SU-DHL-6 (cell line): ENCODE data around the gene POLR3GL.

Experiments
- H2AFZ ChIP-seq: fragments of 200-600 bp; sonication (generic); 2 replicates; pipeline ENCODE4 v1.6.1; 2014; ENCODE audit warnings: low read depth, mild to moderate bottlenecking, moderate library complexity, mixed read lengths, antibody characterized with exemption, low read length; ENCODE audit not compliant: severe bottlenecking
- H3F3A ChIP-seq: fragments of 200-600 bp; shearing (Covaris generic); 2 replicates; pipeline ENCODE4 v1.6.0; 2016; ENCODE audit warnings: antibody characterized with exemption, mild to moderate bottlenecking; ENCODE audit not compliant: insufficient read depth
- H3K27ac ChIP-seq: fragments of 200-600 bp; sonication (generic); 2 replicates; pipeline ENCODE4 v1.5.1; 2016; ENCODE audit warnings: low read depth, mild to moderate bottlenecking, low read length, moderate library complexity, mixed read lengths
- H3K27me3 ChIP-seq: fragments of 200-600 bp; sonication (generic), shearing (Covaris generic); 2 replicates; pipeline ENCODE4 v1.6.0; 2014; ENCODE audit warnings: mild to moderate bottlenecking, low read length
- H3K36me3 ChIP-seq: fragments of 200-600 bp; sonication (generic); 2 replicates; pipeline ENCODE4 v1.6.1; 2014; ENCODE audit warnings: mild to moderate bottlenecking, low read length, mixed read lengths
- H3K4me2 ChIP-seq: fragments of 300-600, 200-600 bp; shearing (Covaris generic), sonication (generic); 2 replicates; pipeline ENCODE4 v1.6.0; 2014; ENCODE audit warnings: low read length, low read depth, mild to moderate bottlenecking; ENCODE audit not compliant: poor library complexity, severe bottlenecking
- H3K4me3 ChIP-seq: fragments of 200-600 bp; sonication (generic); 2 replicates; pipeline ENCODE4 v1.5.1; 2014; ENCODE audit warnings: antibody characterized with exemption, low read length, mild to moderate bottlenecking, mixed read lengths; ENCODE audit not compliant: insufficient read depth, poor library complexity, severe bottlenecking
- H3K79me2 ChIP-seq: fragments of 200-600 bp; sonication (generic); 2 replicates; pipeline ENCODE4 v1.6.1; 2014; ENCODE audit warnings: mild to moderate bottlenecking, low read length, moderate library complexity; ENCODE audit not compliant: insufficient read depth
- H3K9ac ChIP-seq: fragments of 200-600 bp; sonication (generic); 2 replicates; pipeline ENCODE4 v1.7.0; 2014; ENCODE audit warnings: mild to moderate bottlenecking, low read length
- H3K9me2 ChIP-seq: fragments of 200-600 bp; sonication (generic); replicated peaks from 2 replicates; pipeline ENCODE4 v1.6.1; 2014; ENCODE audit warnings: low read length; ENCODE audit not compliant: insufficient read depth
- H3K9me3 ChIP-seq: fragments of 200-600 bp; sonication (generic); 2 replicates; pipeline ENCODE4 v1.6.1; 2014; ENCODE audit warnings: low read length, mixed read lengths; ENCODE audit not compliant: insufficient read depth
- H4K20me1 ChIP-seq: fragments of 200-600 bp; sonication (generic); 2 replicates; pipeline ENCODE4 v1.6.1; 2014; ENCODE audit warnings: low read depth, mild to moderate bottlenecking, antibody characterized with exemption, low read length, moderate library complexity, mixed read lengths
- CTCF ChIP-seq: fragments of 200-600 bp; sonication (generic); IDR thresholded peaks from one replicate; pipeline ENCODE4 v1.5.1; 2017; ENCODE audit warnings: antibody characterized with exemption, mild to moderate bottlenecking, low read length, moderate library complexity; ENCODE audit not compliant: insufficient read depth, poor library complexity, severe bottlenecking
- EZH2phosphoT487 ChIP-seq: fragments of 200-600 bp; sonication (generic), shearing (Covaris generic); conservative IDR thresholded peaks from 2 replicates; pipeline ENCODE4 v1.6.1; 2018; ENCODE audit warnings: mild to moderate bottlenecking, antibody characterized with exemption, low read length, moderate library complexity, mixed read lengths

POLR3GL gene

DNA sequence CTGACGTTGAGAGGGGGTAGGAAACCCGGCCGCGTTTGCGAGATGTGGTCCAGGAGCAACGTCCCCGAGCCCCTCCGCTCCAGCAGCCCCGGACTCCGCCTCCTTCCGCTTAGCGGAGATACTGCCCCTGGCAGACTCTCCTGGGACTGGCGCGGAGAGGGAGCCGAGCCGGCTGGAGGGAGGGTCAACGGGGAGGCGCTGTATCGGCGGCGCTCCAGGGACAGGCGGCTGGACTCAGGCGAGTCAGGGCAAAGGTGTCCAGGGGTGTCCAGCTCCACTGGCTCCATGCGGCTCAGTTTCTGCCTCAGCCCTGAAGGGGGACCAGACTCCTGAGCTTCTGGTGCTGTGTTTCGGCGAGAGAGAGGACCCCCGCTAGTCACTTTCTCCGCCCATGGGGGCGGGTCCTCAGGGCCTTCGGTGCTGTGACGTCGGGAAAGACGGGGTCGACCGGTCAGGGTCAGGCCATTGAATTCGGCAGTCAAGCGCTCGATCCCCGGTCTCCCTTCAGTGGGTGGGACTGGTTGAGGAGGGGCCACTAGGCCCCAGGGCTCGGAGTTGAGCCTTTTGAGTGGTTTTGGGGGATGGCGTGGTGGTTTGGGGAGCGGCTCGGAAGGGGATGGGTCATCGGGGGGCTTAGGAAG is 3.9 kb upstream of the POLR3GL start:
- Histone ChIP-seq H2AFZ (peak overlapping the region; percentile 92), H3K4me2 (peak overlapping the region; percentile 71), H3K9ac (peak overlapping the region; percentile 53), H3K27ac (no peak overlapping the region), H3K79me2 (no peaks in the 10 kb centered on the region), H3F3A (peaks cover 38% of the 10 kb centered on the region; the same call in 1 of the 2 replicates), H3K9me2 (no peaks in the 10 kb centered on the region), H3K36me3 (no peaks in the 10 kb centered on the region), H4K20me1 (no peaks in the 10 kb centered on the region), H3K9me3 (no peaks in the 10 kb centered on the region), H3K27me3 (no peaks in the 10 kb centered on the region), H3K4me3 (peak overlapping the region; percentile 58)
- TF ChIP-seq EZH2phosphoT487: no peak
- no peak for TF ChIP-seq CTCF

DNA sequence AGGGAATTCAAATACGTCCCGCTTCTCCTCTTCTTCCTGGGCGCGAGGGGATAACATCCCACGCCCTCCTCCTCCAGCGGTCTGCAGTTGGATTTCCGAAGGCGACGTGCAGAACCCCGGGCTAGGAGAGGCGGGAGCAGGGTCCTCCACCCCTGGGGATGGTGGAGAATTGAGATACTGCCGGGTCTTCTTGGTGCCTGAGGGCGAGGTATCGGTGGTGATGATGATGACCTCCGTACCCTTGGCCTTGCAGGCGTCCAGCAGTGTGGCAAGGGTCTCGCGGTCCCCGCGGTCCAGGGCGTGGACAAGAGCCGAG is 3.4 kb upstream of the POLR3GL start:
- Histone ChIP-seq H3K4me2 (peak overlapping the region; percentile 71), H3K36me3 (no peaks in the 10 kb centered on the region), H3K79me2 (no peaks in the 10 kb centered on the region), H3K9me3 (no peaks in the 10 kb centered on the region), H3F3A (peaks cover 37% of the 10 kb centered on the region; the same call in 1 of the 2 replicates), H2AFZ (peak overlapping the region; percentile 92), H3K27ac (no peak overlapping the region), H4K20me1 (no peaks in the 10 kb centered on the region), H3K9me2 (no peaks in the 10 kb centered on the region), H3K27me3 (no peaks in the 10 kb centered on the region), H3K4me3 (peak overlapping the region; percentile 58), H3K9ac (peak overlapping the region; percentile 53)
- TF ChIP-seq EZH2phosphoT487 (no peak), CTCF (no peak)

- TF ChIP-seq CTCF (no peak), EZH2phosphoT487 (no peak)
- peak overlapping the region; percentile 92 for H2AFZ ChIP-seq
- H3K36me3 ChIP-seq: no peaks in the 10 kb centered on the region
- H3K9ac ChIP-seq: peak overlapping the region; percentile 53
- peak overlapping the region; percentile 58 for H3K4me3 ChIP-seq
- H3K27me3 ChIP-seq: no peaks in the 10 kb centered on the region
- H3K9me3 ChIP-seq: no peaks in the 10 kb centered on the region
- H3K9me2 ChIP-seq: no peaks in the 10 kb centered on the region
- H3F3A ChIP-seq: peaks cover 32% of the 10 kb centered on the region; the same call in 1 of the 2 replicates
- peak overlapping the region; percentile 71 for H3K4me2 ChIP-seq
- no peak overlapping the region for H3K27ac ChIP-seq
- no peaks in the 10 kb centered on the region for H4K20me1 ChIP-seq
- no peaks in the 10 kb centered on the region for H3K79me2 ChIP-seq
These were observed 2.9 kb upstream of the POLR3GL start for GRCh38 chr1:145961425-145962156.
